Measurements from ENCODE around the gene BHLHE23.

The BHLHE23 gene

DNA sequence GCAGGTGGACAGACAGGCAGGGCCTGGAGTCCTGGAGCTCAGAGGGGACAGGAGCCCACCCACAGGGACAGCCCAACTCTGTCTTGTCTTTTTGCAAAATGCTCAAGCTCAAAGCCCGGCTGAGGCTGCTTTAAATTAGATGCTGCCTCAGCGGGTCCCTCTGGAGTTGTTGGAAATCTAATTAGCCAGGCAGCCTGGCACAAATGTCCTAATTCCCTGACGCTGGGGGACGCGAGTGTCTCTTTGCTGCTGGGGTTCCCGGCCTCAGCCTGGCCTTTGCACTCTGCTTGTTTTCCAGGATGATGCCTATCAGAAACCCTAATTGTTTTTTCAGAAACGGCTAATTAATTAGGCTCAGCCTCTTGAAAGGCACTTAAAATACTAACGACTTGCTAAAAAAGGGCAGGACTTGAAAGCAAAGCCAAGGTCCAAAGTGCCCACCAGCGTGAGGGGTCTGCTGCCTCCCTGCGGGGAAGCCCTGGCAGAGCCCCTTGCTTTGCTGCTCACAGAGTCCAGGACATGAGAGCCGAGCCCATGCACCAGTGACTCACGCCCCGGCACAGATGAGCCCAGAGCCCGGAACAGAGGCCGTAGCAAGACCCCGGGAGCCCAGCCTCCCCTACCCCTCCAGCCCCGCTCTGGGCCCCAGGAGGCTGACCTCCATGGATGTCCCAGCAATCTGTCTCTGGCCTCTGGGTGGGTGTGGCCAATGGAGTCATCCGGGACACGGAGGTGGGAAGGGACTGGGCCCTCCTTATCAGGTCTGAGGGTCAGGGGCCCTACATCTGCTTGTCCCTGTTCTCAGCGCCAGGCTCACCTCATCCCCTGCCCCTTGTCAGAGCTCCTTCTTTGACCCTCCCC is 46.0 kb upstream of the BHLHE23 start:
- DNase-seq (ENCODE audit: low read depth, low spot score): no peak
- H3K4me3 ChIP-seq (ENCODE audit: low read depth, low read length): no peak overlapping the region
- in situ Hi-C loops (cut with HindIII; ENCODE audit: low sequenced_read_pairs): no loop called here
- TF ChIP-seq, protein P1, sequence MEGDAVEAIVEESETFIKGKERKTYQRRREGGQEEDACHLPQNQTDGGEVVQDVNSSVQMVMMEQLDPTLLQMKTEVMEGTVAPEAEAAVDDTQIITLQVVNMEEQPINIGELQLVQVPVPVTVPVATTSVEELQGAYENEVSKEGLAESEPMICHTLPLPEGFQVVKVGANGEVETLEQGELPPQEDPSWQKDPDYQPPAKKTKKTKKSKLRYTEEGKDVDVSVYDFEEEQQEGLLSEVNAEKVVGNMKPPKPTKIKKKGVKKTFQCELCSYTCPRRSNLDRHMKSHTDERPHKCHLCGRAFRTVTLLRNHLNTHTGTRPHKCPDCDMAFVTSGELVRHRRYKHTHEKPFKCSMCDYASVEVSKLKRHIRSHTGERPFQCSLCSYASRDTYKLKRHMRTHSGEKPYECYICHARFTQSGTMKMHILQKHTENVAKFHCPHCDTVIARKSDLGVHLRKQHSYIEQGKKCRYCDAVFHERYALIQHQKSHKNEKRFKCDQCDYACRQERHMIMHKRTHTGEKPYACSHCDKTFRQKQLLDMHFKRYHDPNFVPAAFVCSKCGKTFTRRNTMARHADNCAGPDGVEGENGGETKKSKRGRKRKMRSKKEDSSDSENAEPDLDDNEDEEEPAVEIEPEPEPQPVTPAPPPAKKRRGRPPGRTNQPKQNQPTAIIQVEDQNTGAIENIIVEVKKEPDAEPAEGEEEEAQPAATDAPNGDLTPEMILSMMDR (IDR thresholded peaks at IDR 0.05; ENCODE audit: low read depth, low read length): no peak

DNA sequence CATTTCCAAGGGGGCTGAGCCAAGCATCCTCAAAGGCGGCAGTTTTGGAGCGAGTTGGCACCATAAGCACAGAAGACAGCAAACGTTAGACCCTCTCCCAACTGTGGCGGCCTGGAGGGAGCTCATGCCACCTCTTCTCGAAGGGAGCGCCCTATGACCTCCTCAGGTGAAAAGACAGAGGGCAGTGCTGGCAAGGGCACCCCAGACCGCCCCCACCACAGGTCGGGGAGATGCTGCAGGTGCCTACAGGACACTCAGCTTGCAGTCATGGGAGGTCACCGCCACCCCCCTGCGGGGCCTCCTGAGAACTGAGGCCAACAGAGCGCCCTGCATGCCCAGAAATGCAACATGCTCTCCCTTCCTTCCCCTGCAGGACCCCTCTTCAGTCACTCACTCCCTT is 45.1 kb upstream of the BHLHE23 start:
- no peak overlapping the region for H3K4me3 ChIP-seq (ENCODE audit: low read depth, low read length)
- DNase-seq (ENCODE audit: low read depth, low spot score): no peak
- in situ Hi-C loops (cut with HindIII; ENCODE audit: low sequenced_read_pairs): no loop called here
- TF ChIP-seq, protein P1 (IDR thresholded peaks at IDR 0.05; ENCODE audit: low read depth, low read length): no peak

DNA sequence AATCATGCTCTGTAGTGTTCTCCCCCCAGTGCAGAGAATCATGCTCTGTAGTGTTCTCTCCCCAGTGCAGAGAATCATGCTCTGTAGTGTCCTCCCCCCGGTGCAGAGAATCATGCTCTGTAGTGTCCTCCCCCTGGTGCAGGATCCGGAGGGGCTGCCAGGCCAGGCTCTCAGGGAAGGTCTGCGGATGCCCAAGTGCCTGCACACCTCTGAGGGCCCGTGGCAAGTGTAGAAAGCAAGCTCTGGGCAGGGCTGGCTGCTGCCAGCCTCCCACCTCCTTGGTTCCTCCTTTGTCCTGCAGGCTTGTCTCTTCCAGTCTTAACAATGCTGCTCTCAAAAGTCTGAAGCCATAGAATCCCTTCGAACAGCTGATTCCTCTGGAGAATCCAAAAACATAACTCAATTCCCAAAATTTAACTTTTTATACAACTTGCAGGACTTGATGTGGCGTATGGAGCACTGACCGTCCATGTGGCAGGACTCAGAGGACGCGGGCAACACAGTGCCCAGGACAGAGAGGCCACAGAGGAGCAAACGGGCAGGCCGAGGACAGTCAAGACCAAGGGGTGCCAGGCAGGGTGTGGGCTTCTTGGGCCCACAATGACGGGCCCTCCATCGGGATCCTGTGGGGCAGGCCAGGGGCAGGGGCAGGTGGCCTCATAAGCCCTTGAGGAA is 44.6 kb upstream of the BHLHE23 start:
- no peak overlapping the region for H3K4me3 ChIP-seq (ENCODE audit: low read depth, low read length)
- TF ChIP-seq, protein P1 (IDR thresholded peaks at IDR 0.05; ENCODE audit: low read depth, low read length): no peak
- in situ Hi-C loops (cut with HindIII; ENCODE audit: low sequenced_read_pairs): no loop called here
- no peak for DNase-seq (ENCODE audit: low read depth, low spot score)

DNA sequence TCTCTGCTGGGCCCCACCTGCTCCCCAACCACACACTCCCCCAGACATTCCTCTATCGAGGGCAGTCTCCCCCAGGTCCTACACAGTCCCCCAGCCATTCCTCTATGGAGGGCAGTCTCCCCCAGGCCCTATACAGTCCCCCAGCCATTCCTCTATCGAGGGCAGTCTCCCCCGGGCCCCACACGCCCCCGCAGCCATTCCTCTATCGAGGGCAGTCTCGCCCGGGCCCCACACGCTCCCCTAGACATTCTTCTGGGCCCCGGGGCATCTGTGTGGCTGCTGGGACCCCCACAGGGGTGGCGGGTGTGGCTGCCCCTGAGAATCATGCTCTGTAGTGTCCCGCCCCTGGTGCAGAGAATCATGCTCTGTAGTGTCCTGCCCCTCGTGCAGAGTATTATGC is 43.6 kb upstream of the BHLHE23 start:
- no peak for DNase-seq (ENCODE audit: low read depth, low spot score)
- H3K4me3 ChIP-seq (ENCODE audit: low read depth, low read length): no peak overlapping the region
- in situ Hi-C loops (cut with HindIII; ENCODE audit: low sequenced_read_pairs): no loop called here
- TF ChIP-seq, protein P1 (IDR thresholded peaks at IDR 0.05; ENCODE audit: low read depth, low read length): no peak

DNA sequence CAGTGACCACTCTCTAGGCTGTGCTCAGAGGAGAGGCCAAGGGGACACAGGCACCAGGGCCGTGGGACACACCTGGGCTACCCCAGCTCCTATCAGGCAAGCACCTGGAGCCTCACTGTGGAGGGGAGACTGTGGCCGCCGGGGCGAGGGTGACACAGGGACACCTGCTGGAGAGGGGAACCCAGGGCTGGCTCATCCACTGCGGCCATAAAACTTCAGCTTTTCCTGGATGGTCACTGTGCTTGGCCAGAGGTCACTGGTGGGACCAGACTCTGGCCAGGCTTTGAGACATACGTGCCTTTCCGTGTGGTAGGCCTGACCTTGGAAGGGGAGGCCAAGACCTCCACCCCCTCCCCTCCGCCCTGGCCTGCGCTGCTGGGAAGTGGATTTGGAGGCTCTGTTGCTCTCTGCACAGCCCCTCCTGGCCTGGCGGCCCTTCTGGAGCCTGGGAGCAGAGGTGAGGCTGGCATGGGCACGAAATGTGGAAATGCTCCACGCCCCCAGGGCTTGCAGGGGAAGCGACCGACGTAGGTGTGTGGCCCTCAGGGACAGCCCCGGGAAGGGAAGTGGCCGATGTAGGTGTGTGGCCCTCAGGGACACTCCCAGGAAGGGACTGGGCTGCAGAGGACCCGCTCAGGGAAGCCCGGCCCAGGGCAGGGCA is 42.9 kb upstream of the BHLHE23 start:
- TF ChIP-seq, protein P1 (IDR thresholded peaks at IDR 0.05; ENCODE audit: low read depth, low read length): no peak
- in situ Hi-C loops (cut with HindIII; ENCODE audit: low sequenced_read_pairs): no loop called here
- DNase-seq (ENCODE audit: low read depth, low spot score): no peak
- H3K4me3 ChIP-seq (ENCODE audit: low read depth, low read length): no peak overlapping the region

DNA sequence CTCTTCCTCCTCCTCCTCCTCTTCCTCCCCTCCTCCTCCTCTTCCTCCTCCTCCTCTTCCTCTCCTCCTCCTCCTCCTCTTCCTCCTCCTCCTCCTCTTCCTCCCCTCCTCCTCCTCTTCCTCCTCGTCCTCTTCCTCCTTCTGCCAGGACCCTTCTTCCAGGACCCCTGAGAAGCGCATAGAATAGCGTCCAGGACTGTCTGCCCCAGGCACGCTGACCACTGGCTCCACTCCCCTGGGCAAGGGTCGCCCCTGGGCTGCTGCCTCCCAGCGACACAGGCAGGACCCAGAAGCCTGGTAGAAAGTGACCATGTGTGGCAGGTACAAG is 42.4 kb upstream of the BHLHE23 start:
- in situ Hi-C loops (cut with HindIII; ENCODE audit: low sequenced_read_pairs): no loop called here
- TF ChIP-seq, protein P1 (IDR thresholded peaks at IDR 0.05; ENCODE audit: low read depth, low read length): no peak
- no peak overlapping the region for H3K4me3 ChIP-seq (ENCODE audit: low read depth, low read length)
- DNase-seq (ENCODE audit: low read depth, low spot score): no peak

Data from astrocyte of the spinal cord (primary cell).